Nephron progenitor cell (in vitro differentiated cells): ENCODE results near the gene GPRIN1.

ENCODE experiments used
- DNase-seq: peaks from one replicate; pipeline ENCODE4 v3.0.0; 2021
- H3K27ac Mint-ChIP-seq: 2 replicates; pipeline ENCODE4 v1.8.0; 2021; ENCODE audit warnings: mild to moderate bottlenecking, moderate library complexity, mixed read lengths
- H3K27me3 Mint-ChIP-seq: 2 replicates; pipeline ENCODE4 v1.8.0; 2021; ENCODE audit warnings: mild to moderate bottlenecking, low read depth, mixed read lengths; ENCODE audit not compliant: poor library complexity
- H3K36me3 Mint-ChIP-seq: 2 replicates; pipeline ENCODE4 v1.8.0; 2021; ENCODE audit warnings: low read depth, mixed read lengths
- H3K4me1 Mint-ChIP-seq: 2 replicates; pipeline ENCODE4 v1.8.0; 2021; ENCODE audit warnings: mixed read lengths
- H3K4me3 Mint-ChIP-seq: 2 replicates; pipeline ENCODE4 v1.8.0; 2021; ENCODE audit warnings: mild to moderate bottlenecking, moderate library complexity, mixed read lengths
- H3K9me3 Mint-ChIP-seq: 2 replicates; pipeline ENCODE4 v1.8.0; 2021; ENCODE audit warnings: mild to moderate bottlenecking, moderate library complexity, mixed read lengths
- TF ChIP-seq, protein P1 (sequence below): fragments of 200-600 bp; sonication (generic); IDR thresholded peaks from 2 replicates; pipeline ENCODE4 v1.5.0; 2021; ENCODE audit warnings: antibody characterized with exemption

GPRIN1 gene

DNA sequence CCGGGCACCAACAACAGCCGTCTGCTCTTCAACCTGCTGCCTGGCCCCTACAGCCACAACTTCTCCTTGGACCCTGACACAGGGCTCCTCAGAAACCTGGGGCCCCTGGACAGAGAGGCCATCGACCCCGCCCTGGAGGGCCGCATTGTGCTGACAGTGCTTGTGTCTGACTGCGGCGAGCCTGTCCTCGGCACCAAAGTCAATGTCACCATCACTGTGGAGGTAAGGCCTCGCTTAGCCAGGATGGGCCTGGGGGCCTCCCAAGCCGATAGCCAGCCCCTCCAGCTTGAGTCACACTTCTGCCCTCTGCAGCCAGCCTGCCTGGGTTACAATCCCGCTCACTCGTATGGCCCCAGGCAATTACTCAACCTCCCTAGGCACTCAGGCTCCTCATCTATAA, 28.6 kb downstream of the GPRIN1 start:
- no peak overlapping the region for H3K4me3 Mint-ChIP-seq
- peaks cover 2% of the 10 kb centered on the region for H3K27me3 Mint-ChIP-seq
- peaks cover 21% of the 10 kb centered on the region for H3K4me1 Mint-ChIP-seq
- H3K9me3 Mint-ChIP-seq, result peaks cover 26% of the 10 kb centered on the region
- H3K36me3 Mint-ChIP-seq, result no peaks in the 10 kb centered on the region
- no peak overlapping the region for H3K27ac Mint-ChIP-seq
- no peak for DNase-seq
- TF ChIP-seq, protein P1, sequence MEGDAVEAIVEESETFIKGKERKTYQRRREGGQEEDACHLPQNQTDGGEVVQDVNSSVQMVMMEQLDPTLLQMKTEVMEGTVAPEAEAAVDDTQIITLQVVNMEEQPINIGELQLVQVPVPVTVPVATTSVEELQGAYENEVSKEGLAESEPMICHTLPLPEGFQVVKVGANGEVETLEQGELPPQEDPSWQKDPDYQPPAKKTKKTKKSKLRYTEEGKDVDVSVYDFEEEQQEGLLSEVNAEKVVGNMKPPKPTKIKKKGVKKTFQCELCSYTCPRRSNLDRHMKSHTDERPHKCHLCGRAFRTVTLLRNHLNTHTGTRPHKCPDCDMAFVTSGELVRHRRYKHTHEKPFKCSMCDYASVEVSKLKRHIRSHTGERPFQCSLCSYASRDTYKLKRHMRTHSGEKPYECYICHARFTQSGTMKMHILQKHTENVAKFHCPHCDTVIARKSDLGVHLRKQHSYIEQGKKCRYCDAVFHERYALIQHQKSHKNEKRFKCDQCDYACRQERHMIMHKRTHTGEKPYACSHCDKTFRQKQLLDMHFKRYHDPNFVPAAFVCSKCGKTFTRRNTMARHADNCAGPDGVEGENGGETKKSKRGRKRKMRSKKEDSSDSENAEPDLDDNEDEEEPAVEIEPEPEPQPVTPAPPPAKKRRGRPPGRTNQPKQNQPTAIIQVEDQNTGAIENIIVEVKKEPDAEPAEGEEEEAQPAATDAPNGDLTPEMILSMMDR, result no peak

DNA sequence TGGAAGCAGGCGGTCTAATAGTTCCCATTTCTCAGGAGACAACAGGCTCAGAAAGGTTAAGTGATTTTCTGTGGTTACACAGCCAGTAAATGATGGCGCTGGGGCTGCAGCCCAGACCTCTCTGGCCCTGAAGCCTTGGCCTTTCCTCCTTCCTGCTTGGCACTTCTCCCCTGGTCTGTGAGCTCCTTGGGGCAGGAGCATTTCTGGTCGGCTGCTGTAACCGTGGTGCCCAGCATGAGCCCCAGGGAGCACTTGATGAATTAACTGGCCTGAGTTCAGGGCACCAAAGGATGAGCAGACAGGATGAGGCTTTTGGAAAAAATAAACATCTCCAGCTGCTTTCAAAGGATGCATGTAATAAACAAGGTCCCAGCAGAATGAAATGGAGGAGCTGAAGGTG, 30.6 kb downstream of the GPRIN1 start:
- Mint-ChIP-seq H3K27me3 (peaks cover 3% of the 10 kb centered on the region), H3K4me1 (peaks cover 35% of the 10 kb centered on the region), H3K27ac (no peak overlapping the region), H3K9me3 (peaks cover 10% of the 10 kb centered on the region), H3K4me3 (no peak overlapping the region), H3K36me3 (no peaks in the 10 kb centered on the region)
- no peak for DNase-seq
- TF ChIP-seq, protein P1, result no peak

DNA sequence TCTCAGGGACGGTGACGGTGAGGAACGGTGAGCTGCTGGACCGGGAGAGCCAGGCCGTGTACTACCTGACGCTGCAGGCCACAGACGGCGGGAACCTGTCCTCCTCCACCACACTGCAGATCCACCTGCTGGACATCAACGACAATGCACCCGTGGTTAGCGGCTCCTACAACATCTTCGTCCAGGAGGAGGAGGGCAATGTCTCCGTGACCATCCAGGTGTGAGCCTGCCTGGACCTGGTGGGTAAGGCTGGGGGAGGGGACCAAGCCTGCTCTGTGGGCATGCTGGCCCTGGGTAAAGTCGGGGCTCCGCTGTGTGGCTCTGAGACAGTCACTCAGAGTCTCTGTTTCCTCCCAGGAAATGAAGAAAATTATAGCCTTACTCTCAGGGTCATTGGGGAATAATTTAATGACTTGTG, 31.6 kb downstream of the GPRIN1 start:
- Mint-ChIP-seq H3K36me3 (no peaks in the 10 kb centered on the region), H3K27me3 (peaks cover 9% of the 10 kb centered on the region), H3K4me3 (no peak overlapping the region), H3K27ac (no peak overlapping the region), H3K4me1 (peaks cover 35% of the 10 kb centered on the region), H3K9me3 (peaks cover 2% of the 10 kb centered on the region)
- DNase-seq, result peak; percentile 68
- TF ChIP-seq, protein P1, result peak; percentile 56

GRCh38 chr5:176577312-176578176, 32.4 kb downstream of the GPRIN1 start:
- Mint-ChIP-seq H3K27ac (no peak overlapping the region), H3K36me3 (no peaks in the 10 kb centered on the region), H3K9me3 (no peaks in the 10 kb centered on the region), H3K4me1 (peaks cover 35% of the 10 kb centered on the region), H3K4me3 (no peak overlapping the region), H3K27me3 (peaks cover 18% of the 10 kb centered on the region)
- peak; percentile 46 for DNase-seq
- TF ChIP-seq, protein P1, result no peak

DNA sequence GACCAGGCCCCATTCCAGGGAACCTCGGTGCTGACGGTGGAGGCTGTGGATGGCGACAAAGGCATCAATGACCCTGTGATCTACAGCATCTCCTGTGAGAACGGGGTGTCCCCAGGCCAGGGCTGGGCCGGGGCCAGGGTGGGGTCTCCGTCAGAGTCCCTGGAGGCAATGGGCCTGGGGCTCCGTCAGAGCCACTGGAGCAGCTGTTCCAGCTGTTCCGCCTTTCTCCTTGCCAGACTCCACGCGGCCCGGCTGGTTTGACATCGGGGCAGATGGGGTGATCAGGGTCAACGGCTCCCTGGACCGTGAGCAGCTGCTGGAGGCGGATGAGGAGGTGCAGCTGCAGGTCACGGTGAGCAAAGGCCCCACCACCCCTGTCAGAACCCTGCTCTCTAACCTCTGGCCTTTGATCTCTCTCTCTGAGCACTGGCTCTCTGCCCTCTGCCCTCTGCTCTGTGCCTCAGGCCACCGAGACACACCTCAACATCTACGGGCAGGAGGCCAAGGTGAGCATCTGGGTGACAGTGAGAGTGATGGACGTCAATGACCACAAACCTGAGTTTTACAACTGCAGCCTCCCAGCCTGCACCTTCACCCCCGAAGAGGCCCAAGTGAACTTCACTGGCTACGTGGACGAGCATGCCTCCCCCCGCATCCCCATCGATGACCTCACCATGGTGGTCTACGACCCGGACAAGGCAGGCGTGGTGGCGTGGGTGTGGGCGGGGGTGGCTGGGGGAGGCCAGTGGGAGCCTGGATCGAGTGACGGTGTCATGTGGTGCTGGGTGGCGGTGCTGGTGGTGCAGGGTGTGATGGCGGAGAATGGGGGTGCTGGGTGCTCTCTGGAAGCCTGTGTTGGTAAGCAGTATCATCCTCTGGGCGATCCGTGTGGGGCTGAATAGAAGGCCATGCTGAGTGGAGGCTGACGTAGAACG, 34.2 kb downstream of the GPRIN1 start:
- Mint-ChIP-seq H3K9me3 (no peaks in the 10 kb centered on the region), H3K4me3 (no peak overlapping the region), H3K4me1 (peaks cover 35% of the 10 kb centered on the region), H3K27me3 (peaks cover 32% of the 10 kb centered on the region), H3K36me3 (no peaks in the 10 kb centered on the region), H3K27ac (no peak overlapping the region)
- DNase-seq, result no peak
- TF ChIP-seq, protein P1, result no peak
